SK-N-SH (cell line): ENCODE data around the gene CXCL17.

Experiments
- CTCF ChIP-seq: fragments of 200-600 bp; sonication (generic); IDR thresholded peaks from 2 replicates; pipeline ENCODE4 v1.6.1; 2017; ENCODE audit warnings: antibody characterized with exemption, mild to moderate bottlenecking, moderate library complexity
- MAX ChIP-seq: IDR thresholded peaks from 2 replicates; pipeline ENCODE4 v1.4.0; 2012; ENCODE audit warnings: low read depth
- MEF2A ChIP-seq: IDR thresholded peaks from 2 replicates; pipeline ENCODE4 v1.4.0; 2012; ENCODE audit warnings: low read depth, borderline replicate concordance
- POLR2AphosphoS5 ChIP-seq: IDR thresholded peaks from 2 replicates; pipeline ENCODE4 v1.6.1; 2012; ENCODE audit warnings: low read depth, low read length
- TAF1 ChIP-seq: IDR thresholded peaks from 2 replicates; pipeline ENCODE4 v1.6.1; 2012; ENCODE audit warnings: low read depth, mild to moderate bottlenecking, low read length, moderate library complexity, borderline replicate concordance

- TF ChIP-seq CTCF (no peak), MEF2A (no peak), POLR2AphosphoS5 (no peak), TAF1 (no peak), MAX (no peak)
Observed at GRCh38 chr19:42435316-42435715, 7.4 kb downstream of the CXCL17 start.
